SU-DHL-6 (cell line): ENCODE measurements around the gene CCNE1.

Experiments
- CTCF ChIP-seq: fragments of 200-600 bp; sonication (generic); IDR thresholded peaks from one replicate; pipeline ENCODE4 v1.5.1; 2017; ENCODE audit warnings: antibody characterized with exemption, mild to moderate bottlenecking, low read length, moderate library complexity; ENCODE audit not compliant: insufficient read depth, poor library complexity, severe bottlenecking
- EZH2phosphoT487 ChIP-seq: fragments of 200-600 bp; sonication (generic), shearing (Covaris generic); conservative IDR thresholded peaks from 2 replicates; pipeline ENCODE4 v1.6.1; 2018; ENCODE audit warnings: mild to moderate bottlenecking, antibody characterized with exemption, low read length, moderate library complexity, mixed read lengths

- TF ChIP-seq CTCF (no peak), EZH2phosphoT487 (no peak)
These were observed 48.7 kb downstream of the CCNE1 start for GRCh38 chr19:29860492-29860891.
